IMR-90 (cell line): Measurements from ENCODE around the gene ANKRD44. TPM values are rescaled to one million over a fixed set of nuclear protein-coding genes. Genes with fewer than 3 reads are reported as not detected.

Source experiments
- ATAC-seq: fragments of 200-7000 bp; cut with Tn5 transposase; 2 replicates; pipeline ENCODE4 v1.9.1; 2020; ENCODE audit warnings: low read depth, mild to moderate bottlenecking, moderate library complexity
- BruUV-seq: library from RNA; stranded (reverse); fragments of 400-500 nt; replicated peaks from 2 replicates; lab custom pipeline; 2021; lab: Mats Ljungman, UMichigan
- CTCF ChIA-PET: fragments of 300-600 bp; formaldehyde crosslinking; extraction: SDS; loops from one replicate; lab custom pipeline; 2021; ENCODE audit warnings: antibody characterized with exemption; lab: Yijun Ruan, JAX
- POLR2A ChIA-PET: fragments of 300-600 bp; sonication (Branson Sonifier 250); formaldehyde crosslinking; loops from one replicate; lab custom pipeline; 2022; ENCODE audit warnings: antibody characterized with exemption; ENCODE audit not compliant: unreplicated experiment; lab: Charles Lee
- DNase-seq: peaks from one replicate; pipeline ENCODE4 v3.0.0; 2013
- H2AFZ ChIP-seq: replicated peaks from 2 replicates; pipeline ENCODE3; 2013; ENCODE audit warnings: low read length, mild to moderate bottlenecking; ENCODE audit not compliant: poor library complexity
- H2AK5ac ChIP-seq: 2 replicates; pipeline ENCODE4 v1.6.1; 2013; ENCODE audit warnings: low read depth, low read length, inconsistent platforms
- H2AK9ac ChIP-seq: replicated peaks from 2 replicates; pipeline ENCODE3; 2013; ENCODE audit warnings: mild to moderate bottlenecking, low read depth, low read length, moderate library complexity; ENCODE audit not compliant: poor library complexity
- H2BK120ac ChIP-seq: 2 replicates; pipeline ENCODE4 v1.6.1; 2013; ENCODE audit warnings: low read depth, low read length, inconsistent platforms
- H2BK15ac ChIP-seq: 3 replicates; pipeline ENCODE4 v1.6.1; 2013; ENCODE audit warnings: low read depth, low read length, inconsistent platforms
- H2BK20ac ChIP-seq: 2 replicates; pipeline ENCODE4 v1.6.1; 2013; ENCODE audit warnings: low read depth, mild to moderate bottlenecking, inconsistent platforms, low read length, moderate library complexity
- H2BK5ac ChIP-seq: 2 replicates; pipeline ENCODE4 v1.6.1; 2013; ENCODE audit warnings: mild to moderate bottlenecking, low read depth, low read length, inconsistent platforms; ENCODE audit not compliant: poor library complexity, severe bottlenecking
- H3K14ac ChIP-seq: replicated peaks from 2 replicates; pipeline ENCODE4 v1.6.1; 2013; ENCODE audit warnings: low read depth, low read length, inconsistent platforms
- H3K18ac ChIP-seq: 2 replicates; pipeline ENCODE4 v1.6.1; 2013; ENCODE audit warnings: low read depth, low read length, control low read depth
- H3K23ac ChIP-seq: 2 replicates; pipeline ENCODE4 v1.6.1; 2013; ENCODE audit warnings: low read depth, low read length, inconsistent platforms
- H3K27ac ChIP-seq: 2 replicates; pipeline ENCODE4 v1.5.1; 2013; ENCODE audit warnings: mild to moderate bottlenecking, control low read depth, low read length; ENCODE audit not compliant: insufficient read depth
- H3K27me3 ChIP-seq: 2 replicates; pipeline ENCODE4 v1.6.1; 2013; ENCODE audit warnings: low read length; ENCODE audit not compliant: control insufficient read depth, insufficient read depth
- H3K36me3 ChIP-seq: 2 replicates; pipeline ENCODE4 v1.6.1; 2013; ENCODE audit warnings: low read length, mixed read lengths; ENCODE audit not compliant: control insufficient read depth, insufficient read depth
- H3K4ac ChIP-seq: 2 replicates; pipeline ENCODE4 v1.6.1; 2013; ENCODE audit warnings: low read depth, low read length, inconsistent platforms
- H3K4me1 ChIP-seq: 2 replicates; pipeline ENCODE4 v1.6.1; 2013; ENCODE audit warnings: low read length, mixed read lengths; ENCODE audit not compliant: control insufficient read depth, insufficient read depth
- H3K4me2 ChIP-seq: 2 replicates; pipeline ENCODE4 v1.6.1; 2013; ENCODE audit warnings: low read depth, mild to moderate bottlenecking, control low read depth, low read length, moderate library complexity
- H3K4me3 ChIP-seq: 2 replicates; pipeline ENCODE4 v1.5.1; 2013; ENCODE audit warnings: low read depth, mild to moderate bottlenecking, control low read depth, low read length, moderate library complexity; ENCODE audit not compliant: insufficient read depth
- H3K56ac ChIP-seq: 2 replicates; pipeline ENCODE4 v1.6.1; 2013; ENCODE audit warnings: low read length, inconsistent platforms; ENCODE audit not compliant: insufficient read depth; ENCODE audit errors: extremely low read depth
- H3K79me1 ChIP-seq, 2 experiments: 2 replicates each; pipeline ENCODE4 v1.6.1; 2013; ENCODE audit warnings: low read length in 2 of 2, inconsistent platforms in 1 of 2, low read depth in 1 of 2
- H3K9ac ChIP-seq: 2 replicates; pipeline ENCODE4 v1.6.1; 2013; ENCODE audit warnings: low read depth, low read length, control low read depth
- H3K9me1 ChIP-seq: 2 replicates; pipeline ENCODE4 v1.6.1; 2013; ENCODE audit warnings: low read length, inconsistent platforms; ENCODE audit not compliant: insufficient read depth
- H3K9me3 ChIP-seq: 2 replicates; pipeline ENCODE4 v1.6.1; 2013; ENCODE audit warnings: low read length; ENCODE audit not compliant: control insufficient read depth, insufficient read depth
- H4K20me1 ChIP-seq: 2 replicates; pipeline ENCODE4 v1.6.1; 2013; ENCODE audit warnings: low read length, inconsistent platforms; ENCODE audit not compliant: insufficient read depth
- H4K5ac ChIP-seq: 2 replicates; pipeline ENCODE4 v1.6.1; 2013; ENCODE audit warnings: mild to moderate bottlenecking, low read depth, low read length, control low read depth
- H4K8ac ChIP-seq, 2 experiments: 2 replicates each; pipeline ENCODE4 v1.6.1; 2013; ENCODE audit warnings: low read depth in 2 of 2, low read length in 2 of 2, control low read depth in 1 of 2, inconsistent platforms in 1 of 2
- H4K91ac ChIP-seq: 2 replicates; pipeline ENCODE4 v1.6.1; 2013; ENCODE audit warnings: low read depth, low read length, inconsistent platforms; ENCODE audit not compliant: insufficient read depth
- BHLHE40 ChIP-seq: fragments of 150-350 bp; IDR thresholded peaks from 2 replicates; pipeline ENCODE4 v1.6.1; 2016; ENCODE audit warnings: mild to moderate bottlenecking, low read depth, low read length
- CEBPB ChIP-seq: IDR thresholded peaks from 2 replicates; pipeline ENCODE4 v1.6.1; 2012; ENCODE audit warnings: low read depth, low read length, improper control_type of control experiment
- CHD1 ChIP-seq: IDR thresholded peaks from 2 replicates; pipeline ENCODE4 v1.6.1; 2012; ENCODE audit warnings: low read depth, low read length, improper control_type of control experiment
- FOS ChIP-seq: fragments of 150-350 bp; IDR thresholded peaks from 2 replicates; pipeline ENCODE4 v1.6.1; 2016; ENCODE audit warnings: low read depth, low read length
- MAFK ChIP-seq: IDR thresholded peaks from 2 replicates; pipeline ENCODE4 v1.6.1; 2012; ENCODE audit warnings: low read depth, low read length, improper control_type of control experiment
- MAZ ChIP-seq: IDR thresholded peaks from 2 replicates; pipeline ENCODE4 v1.6.1; 2012; ENCODE audit warnings: low read depth, mild to moderate bottlenecking, low read length, improper control_type of control experiment, moderate library complexity, borderline replicate concordance
- MXI1 ChIP-seq: IDR thresholded peaks from 2 replicates; pipeline ENCODE4 v1.6.1; 2012; ENCODE audit warnings: low read depth, mild to moderate bottlenecking, low read length, moderate library complexity, borderline replicate concordance
- NFE2L2 ChIP-seq: fragments of 150-350 bp; IDR thresholded peaks from 2 replicates; pipeline ENCODE4 v1.6.1; 2016; ENCODE audit warnings: low read depth, mild to moderate bottlenecking, low read length
- POLR2A ChIP-seq: IDR thresholded peaks from 2 replicates; pipeline ENCODE4 v1.6.1; 2012; ENCODE audit warnings: mild to moderate bottlenecking, low read depth, low read length
- RAD21 ChIP-seq: IDR thresholded peaks from 2 replicates; pipeline ENCODE4 v1.6.1; 2012; ENCODE audit warnings: low read length, improper control_type of control experiment
- RCOR1 ChIP-seq: IDR thresholded peaks from 2 replicates; pipeline ENCODE4 v1.6.1; 2012; ENCODE audit warnings: mild to moderate bottlenecking, low read length, improper control_type of control experiment; ENCODE audit not compliant: insufficient replicate concordance
- RFX5 ChIP-seq: IDR thresholded peaks from 2 replicates; pipeline ENCODE4 v1.8.0; 2012; ENCODE audit warnings: low read depth, mild to moderate bottlenecking, low read length, moderate library complexity
- SMC3 ChIP-seq: fragments of 150-350 bp; IDR thresholded peaks from 2 replicates; pipeline ENCODE4 v1.6.1; 2016; ENCODE audit warnings: low read depth, mild to moderate bottlenecking, antibody characterized with exemption, low read length, moderate library complexity
- WGBS, 2 experiments: methylation state at CpG; one replicate each; pipeline versions ENCODE4 v1.1.5 to v1.1.7; 2013; ENCODE audit warnings: missing lambda C conversion rate in 2 of 2; ENCODE audit not compliant: insufficient read length in 1 of 2; ENCODE audit errors: extremely low coverage in 2 of 2; 5-methylcytosine and 5-hydroxymethylcytosine counted together
- dilution Hi-C: fragments of 300-500 bp; cut with HindIII; formaldehyde crosslinking; loops from one replicate; pipeline ENCODE4 v1.14.3; 2018; ENCODE audit warnings: low sequenced_read_pairs; ENCODE audit not compliant: unreplicated experiment
- in situ Hi-C: fragments of 300-500 bp; cut with MboI; formaldehyde crosslinking; loops from 3 replicates; pipeline ENCODE4 v1.14.3; 2019; ENCODE audit warnings: low sequenced_read_pairs, inconsistent platforms, mixed read lengths
- intact Hi-C: fragments of 100-400 bp; cut with micrococcal nuclease; formaldehyde crosslinking; loops from 2 replicates; pipeline ENCODE4 v1.10.0; 2022
- polyA plus RNA-seq, 3 experiments: library from polyadenylated mRNA; depleted of rRNA; stranded (reverse); fragments of >200 nt; gene quantifications; 2 replicates each; pipeline ENCODE4 v1.2.3, GENCODE V29; 2012; ENCODE audit warnings: low replicate concordance in 1 of 3
- total RNA-seq: library from RNA; depleted of rRNA; stranded (reverse); fragments of >200 nt; gene quantifications from 2 replicates; pipeline ENCODE4 v1.2.3, GENCODE V29; 2012
- TF ChIP-seq, protein P1 (sequence below): fragments of 150-350 bp; IDR thresholded peaks from 2 replicates; pipeline ENCODE4 v1.6.1; 2016; ENCODE audit warnings: low read depth, mild to moderate bottlenecking, low read length, moderate library complexity, borderline replicate concordance
- TF ChIP-seq, protein P2 (sequence below): conservative IDR thresholded peaks from 2 replicates; pipeline ENCODE4 v1.5.1; 2012; ENCODE audit warnings: mild to moderate bottlenecking, low read depth, low read length, improper control_type of control experiment
- TF ChIP-seq, protein P3 (sequence below): fragments of 150-350 bp; IDR thresholded peaks from 2 replicates; pipeline ENCODE4 v1.6.1; 2017; ENCODE audit warnings: mild to moderate bottlenecking, antibody characterized with exemption, low read length, low read depth

ANKRD44 gene
- total and polyA plus RNA-seq, 2 of the 4 experiments (the other 2 are of a cell fraction): 5.2 to 15.6 TPM

DNA sequence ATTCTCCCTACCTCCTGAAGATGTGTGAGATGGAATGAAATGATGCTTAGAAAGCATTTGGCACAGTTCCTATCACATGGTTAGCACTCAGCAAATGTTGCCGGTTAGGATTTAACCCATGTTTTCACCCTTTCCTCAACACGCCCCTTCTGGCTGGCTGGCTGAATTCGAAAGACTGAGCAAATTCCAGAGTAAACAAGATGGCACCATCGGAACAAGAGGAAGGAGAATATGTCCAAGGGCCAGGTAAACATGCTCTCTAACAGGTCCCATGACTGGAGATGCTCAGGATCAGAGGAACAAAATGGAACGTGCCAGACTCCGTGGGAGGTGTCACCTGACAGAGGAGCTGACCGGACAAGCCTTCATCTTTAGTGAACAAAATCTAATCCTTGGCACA lies 145.6 kb downstream of the ANKRD44 start:
- Histone ChIP-seq H4K8ac (no peak overlapping the region), H2AK9ac (no peak overlapping the region), H2BK20ac (no peak overlapping the region), H3K36me3 (no peaks in the 10 kb centered on the region), H4K91ac (no peak overlapping the region), H3K9me3 (no peaks in the 10 kb centered on the region), H2BK15ac (no peak overlapping the region), H3K4ac (no peak overlapping the region), H3K4me1 (peaks cover 7% of the 10 kb centered on the region), H2BK5ac (no peak overlapping the region), H3K9me1 (0 out of 2 replicates have a peak, but pooled peaks cover 3% of the 10 kb centered on the region), H3K18ac (no peak overlapping the region), H3K27me3 (no peaks in the 10 kb centered on the region), H4K20me1 (no peaks in the 10 kb centered on the region), H3K79me1 (no peaks in the 10 kb centered on the region), H3K4me2 (no peak overlapping the region), H2AFZ (no peak overlapping the region), H2BK120ac (no peak overlapping the region; the same call in 1 of the 2 replicates), H3K4me3 (no peak overlapping the region), H3K23ac (no peak overlapping the region), H3K14ac (no peak overlapping the region), H3K9ac (no peak overlapping the region), H3K56ac (no peak overlapping the region), H4K5ac (no peak overlapping the region), H3K27ac (no peak overlapping the region), H2AK5ac (peak overlapping the region; percentile 51; the same call in 1 of the 2 replicates)
- in situ Hi-C loops: no loop called here
- TF ChIP-seq RFX5: no peak
- TF ChIP-seq, protein P1, sequence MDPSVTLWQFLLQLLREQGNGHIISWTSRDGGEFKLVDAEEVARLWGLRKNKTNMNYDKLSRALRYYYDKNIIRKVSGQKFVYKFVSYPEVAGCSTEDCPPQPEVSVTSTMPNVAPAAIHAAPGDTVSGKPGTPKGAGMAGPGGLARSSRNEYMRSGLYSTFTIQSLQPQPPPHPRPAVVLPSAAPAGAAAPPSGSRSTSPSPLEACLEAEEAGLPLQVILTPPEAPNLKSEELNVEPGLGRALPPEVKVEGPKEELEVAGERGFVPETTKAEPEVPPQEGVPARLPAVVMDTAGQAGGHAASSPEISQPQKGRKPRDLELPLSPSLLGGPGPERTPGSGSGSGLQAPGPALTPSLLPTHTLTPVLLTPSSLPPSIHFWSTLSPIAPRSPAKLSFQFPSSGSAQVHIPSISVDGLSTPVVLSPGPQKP: no peak
- TF ChIP-seq MAFK: no peak
- no peak for TF ChIP-seq POLR2A
- TF ChIP-seq BHLHE40: no peak
- TF ChIP-seq CHD1: no peak
- TF ChIP-seq NFE2L2: no peak
- no peak for TF ChIP-seq RAD21
- no peak for TF ChIP-seq MAZ
- TF ChIP-seq SMC3: no peak
- no peak for TF ChIP-seq CEBPB
- no peak for TF ChIP-seq FOS
- no peak for TF ChIP-seq MXI1
- TF ChIP-seq, protein P2, sequence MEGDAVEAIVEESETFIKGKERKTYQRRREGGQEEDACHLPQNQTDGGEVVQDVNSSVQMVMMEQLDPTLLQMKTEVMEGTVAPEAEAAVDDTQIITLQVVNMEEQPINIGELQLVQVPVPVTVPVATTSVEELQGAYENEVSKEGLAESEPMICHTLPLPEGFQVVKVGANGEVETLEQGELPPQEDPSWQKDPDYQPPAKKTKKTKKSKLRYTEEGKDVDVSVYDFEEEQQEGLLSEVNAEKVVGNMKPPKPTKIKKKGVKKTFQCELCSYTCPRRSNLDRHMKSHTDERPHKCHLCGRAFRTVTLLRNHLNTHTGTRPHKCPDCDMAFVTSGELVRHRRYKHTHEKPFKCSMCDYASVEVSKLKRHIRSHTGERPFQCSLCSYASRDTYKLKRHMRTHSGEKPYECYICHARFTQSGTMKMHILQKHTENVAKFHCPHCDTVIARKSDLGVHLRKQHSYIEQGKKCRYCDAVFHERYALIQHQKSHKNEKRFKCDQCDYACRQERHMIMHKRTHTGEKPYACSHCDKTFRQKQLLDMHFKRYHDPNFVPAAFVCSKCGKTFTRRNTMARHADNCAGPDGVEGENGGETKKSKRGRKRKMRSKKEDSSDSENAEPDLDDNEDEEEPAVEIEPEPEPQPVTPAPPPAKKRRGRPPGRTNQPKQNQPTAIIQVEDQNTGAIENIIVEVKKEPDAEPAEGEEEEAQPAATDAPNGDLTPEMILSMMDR: no peak
- TF ChIP-seq RCOR1: no peak
- TF ChIP-seq, protein P3, sequence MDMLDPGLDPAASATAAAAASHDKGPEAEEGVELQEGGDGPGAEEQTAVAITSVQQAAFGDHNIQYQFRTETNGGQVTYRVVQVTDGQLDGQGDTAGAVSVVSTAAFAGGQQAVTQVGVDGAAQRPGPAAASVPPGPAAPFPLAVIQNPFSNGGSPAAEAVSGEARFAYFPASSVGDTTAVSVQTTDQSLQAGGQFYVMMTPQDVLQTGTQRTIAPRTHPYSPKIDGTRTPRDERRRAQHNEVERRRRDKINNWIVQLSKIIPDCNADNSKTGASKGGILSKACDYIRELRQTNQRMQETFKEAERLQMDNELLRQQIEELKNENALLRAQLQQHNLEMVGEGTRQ: no peak
- intact Hi-C loops: no loop called here
- DNase-seq: no peak
- ATAC-seq: no peak
- no TSS peak for BruUV-seq
- ChIA-PET CTCF (interaction anchor here (0.6 to 1.0 kb wide), 2 partner anchors 13 to 141 kb away, joined by 4 read pairs; no protein-coding TSS in a partner anchor), POLR2A (no interaction called here)
- WGBS, 2 experiments: 79% methylated on average over 4 of the region's 7 CpGs; no CpG with 5 or more reads in 1 of the 2 experiments
- dilution Hi-C loops: no loop called here
